Measurements from ENCODE around the gene PIP5KL1.

Gene PIP5KL1

GRCh38 chr9:127974001-127974768, 43.6 kb upstream of the PIP5KL1 start:
- H3K27ac ChIP-seq (ENCODE audit: low read length): 0 out of 2 replicates have a peak overlapping the region, but pooled peaks have one; percentile 99
- H3K4me3 ChIP-seq (ENCODE audit: low read length): no peak overlapping the region
- H3K4me2 ChIP-seq (ENCODE audit: low read depth, low read length): no peak overlapping the region

GRCh38 chr9:127973169-127974000, 42.8 kb upstream of the PIP5KL1 start:
- Histone ChIP-seq H3K79me2 (ENCODE audit: low read length) (peaks cover 85% of the 10 kb centered on the region), H3K9me3 (replicated peaks; ENCODE audit: insufficient read depth, low read length) (no peaks in the 10 kb centered on the region), H3K4me3 (ENCODE audit: low read length) (no peak overlapping the region), H3K36me3 (replicated peaks; ENCODE audit: insufficient read depth, low read length) (no peaks in the 10 kb centered on the region), H3K4me2 (ENCODE audit: low read depth, low read length) (peak overlapping the region; percentile 93), H3K4me1 (ENCODE audit: low read length) (peaks cover 80% of the 10 kb centered on the region), H4K20me1 (ENCODE audit: insufficient read depth, low read length) (0 out of 2 replicates have a peak, but pooled peaks cover 3% of the 10 kb centered on the region), H3F3A (ENCODE audit: insufficient read depth, low read length) (peaks cover 41% of the 10 kb centered on the region), H3K27ac (ENCODE audit: low read length) (peak overlapping the region; percentile 99; the same call in 1 of the 2 replicates), H3K27me3 (replicated peaks; ENCODE audit: insufficient read depth, low read length) (no peaks in the 10 kb centered on the region), H3K9me2 (replicated peaks; ENCODE audit: insufficient read depth, low read length) (no peaks in the 10 kb centered on the region), H3K9ac (ENCODE audit: low read length) (peak overlapping the region; percentile 49; the same call in 1 of the 2 replicates), H2AFZ (ENCODE audit: low read length) (no peak overlapping the region)
- DNase-seq: no peak
- TF ChIP-seq EZH2phosphoT487 (IDR thresholded peaks at IDR 0.05; ENCODE audit: low read length) (no peak), EZH2 (optimal IDR thresholded peaks at IDR 0.05; ENCODE audit: low read depth, low read length) (no peak), CTCF (IDR thresholded peaks at IDR 0.05; ENCODE audit: low read length) (no peak)

More at GRCh38 chr9:127974001-127974768, 43.6 kb upstream of the PIP5KL1 start:
- Histone ChIP-seq H3K9ac (ENCODE audit: low read length) (no peak overlapping the region), H3K79me2 (ENCODE audit: low read length) (peaks cover 85% of the 10 kb centered on the region), H2AFZ (ENCODE audit: low read length) (no peak overlapping the region), H4K20me1 (ENCODE audit: insufficient read depth, low read length) (0 out of 2 replicates have a peak, but pooled peaks cover 3% of the 10 kb centered on the region), H3K27me3 (replicated peaks; ENCODE audit: insufficient read depth, low read length) (no peaks in the 10 kb centered on the region), H3K9me3 (replicated peaks; ENCODE audit: insufficient read depth, low read length) (no peaks in the 10 kb centered on the region), H3K9me2 (replicated peaks; ENCODE audit: insufficient read depth, low read length) (no peaks in the 10 kb centered on the region), H3F3A (ENCODE audit: insufficient read depth, low read length) (peaks cover 46% of the 10 kb centered on the region), H3K4me1 (ENCODE audit: low read length) (peaks cover 72% of the 10 kb centered on the region), H3K36me3 (replicated peaks; ENCODE audit: insufficient read depth, low read length) (no peaks in the 10 kb centered on the region)
- DNase-seq: no peak
- TF ChIP-seq CTCF (IDR thresholded peaks at IDR 0.05; ENCODE audit: low read length) (no peak), EZH2phosphoT487 (IDR thresholded peaks at IDR 0.05; ENCODE audit: low read length) (no peak)

- Histone ChIP-seq H3K4me1 (ENCODE audit: low read length) (peaks cover 74% of the 10 kb centered on the region), H3K9ac (ENCODE audit: low read length) (peak overlapping the region; percentile 49; the same call in 1 of the 2 replicates), H3F3A (ENCODE audit: insufficient read depth, low read length) (peaks cover 41% of the 10 kb centered on the region)
Observed at GRCh38 chr9:127972236-127972871, 41.8 kb upstream of the PIP5KL1 start.

More at GRCh38 chr9:127972236-127972871, 41.8 kb upstream of the PIP5KL1 start:
- Histone ChIP-seq H2AFZ (ENCODE audit: low read length) (no peak overlapping the region), H3K27ac (ENCODE audit: low read length) (peak overlapping the region; percentile 99), H3K36me3 (replicated peaks; ENCODE audit: insufficient read depth, low read length) (no peaks in the 10 kb centered on the region), H3K4me2 (ENCODE audit: low read depth, low read length) (peak overlapping the region; percentile 93), H3K79me2 (ENCODE audit: low read length) (peaks cover 85% of the 10 kb centered on the region), H3K27me3 (replicated peaks; ENCODE audit: insufficient read depth, low read length) (no peaks in the 10 kb centered on the region), H3K9me3 (replicated peaks; ENCODE audit: insufficient read depth, low read length) (no peaks in the 10 kb centered on the region), H4K20me1 (ENCODE audit: insufficient read depth, low read length) (0 out of 2 replicates have a peak, but pooled peaks cover under 1% of the 10 kb centered on the region), H3K4me3 (ENCODE audit: low read length) (peak overlapping the region; percentile 46), H3K9me2 (replicated peaks; ENCODE audit: insufficient read depth, low read length) (no peaks in the 10 kb centered on the region)
- DNase-seq: no peak
- TF ChIP-seq EZH2 (optimal IDR thresholded peaks at IDR 0.05; ENCODE audit: low read depth, low read length) (no peak), CTCF (IDR thresholded peaks at IDR 0.05; ENCODE audit: low read length) (no peak), EZH2phosphoT487 (IDR thresholded peaks at IDR 0.05; ENCODE audit: low read length) (no peak)

All from MM.1S (cell line).